ENCODE measurements around the gene TMEM11. TPM values are rescaled to one million over a fixed set of nuclear protein-coding genes. Genes with fewer than 3 reads are reported as not detected.

The TMEM11 gene
- total and polyA plus RNA-seq, 2 donors (not counting 1 experiment from before 2014, with no cell fraction given) = 21.4 to 25.3 TPM

DNA sequence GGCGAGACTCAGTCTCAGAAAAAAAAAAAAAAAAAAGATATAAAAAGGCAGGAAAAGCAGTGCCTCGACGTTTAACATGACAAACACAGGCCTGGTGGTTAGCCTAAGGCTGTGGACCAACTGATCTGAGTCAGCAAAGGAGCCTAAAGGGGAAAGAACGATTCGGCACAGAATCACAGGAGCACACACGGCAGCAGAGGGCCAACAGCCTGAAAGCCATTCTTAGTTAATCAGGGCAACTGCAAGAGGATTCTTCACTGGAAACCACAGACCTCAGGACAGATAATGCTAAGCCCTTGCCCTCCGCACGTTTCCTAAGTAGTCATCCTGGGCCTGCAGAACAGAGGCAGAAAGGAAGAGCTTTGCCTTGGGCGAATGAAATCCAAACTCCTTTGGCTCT lies 14.7 kb downstream of the TMEM11 start:
- peak overlapping the region; percentile 21 for H3K27ac Mint-ChIP-seq
- Histone ChIP-seq H3K9me3 (ENCODE audit: control extremely low read depth in 1 of 3, control insufficient read depth in 2 of 3, insufficient read depth in 1 of 3, low read length in 2 of 3) (no peaks in the 10 kb centered on the region), H3K36me3 (replicated peaks in 1 of 2; ENCODE audit: control extremely low read depth in 1 of 2, control insufficient read depth in 1 of 2, extremely low read depth in 1 of 2, insufficient read depth in 2 of 2, low read length in 1 of 2) (peaks cover 1 to 16% of the 10 kb centered on the region in 2 experiments), H3K4me1 (ENCODE audit: control insufficient read depth in 2 of 2, insufficient read depth in 2 of 2, low read length in 2 of 2) (peaks cover 6 to 15% of the 10 kb centered on the region in 2 donors), H3K79me2 (ENCODE audit: control insufficient read depth, insufficient read depth, low read length) (peaks cover 51% of the 10 kb centered on the region), H2AFZ (ENCODE audit: insufficient read depth, low read depth, low read length, poor library complexity, severe bottlenecking) (no peak overlapping the region), H3K27me3 (replicated peaks in 1 of 4; ENCODE audit: control extremely low read depth in 1 of 4, control insufficient read depth in 3 of 4, insufficient read depth in 4 of 4, low read length in 3 of 4) (no peaks in the 10 kb centered on the region), H3K9ac (ENCODE audit: low read length) (no peak overlapping the region), H3K4me2 (replicated peaks; ENCODE audit: low read depth, low read length, poor library complexity, severe bottlenecking) (peak overlapping the region; percentile 24), H4K20me1 (ENCODE audit: control insufficient read depth, insufficient read depth, low read length, poor library complexity, severe bottlenecking) (peaks cover 66% of the 10 kb centered on the region), H3K4me3 (ENCODE audit: control extremely low read depth in 1 of 5, extremely low read depth in 1 of 5, insufficient read depth in 1 of 5, low read depth in 2 of 5, low read length in 4 of 5) (no peak overlapping the region), H3K27ac (ENCODE audit: low read length in 2 of 2) (no peak overlapping the region)
- H3K4me1 Mint-ChIP-seq = peaks cover 29% of the 10 kb centered on the region
- ATAC-seq (ENCODE audit: low read depth) (no peak), DNase-seq (no peak)
- WGBS (ENCODE audit: insufficient coverage) = 83% methylated on average over 8 of the region's 9 CpGs
- no peaks in the 10 kb centered on the region for H3K9me3 Mint-ChIP-seq (ENCODE audit: insufficient read depth)
- TF ChIP-seq CTCF (IDR thresholded peaks at IDR 0.05) (no peak), EZH2 (IDR thresholded peaks at IDR 0.05; ENCODE audit: borderline replicate concordance, insufficient read depth, low read depth, low read length, poor library complexity, severe bottlenecking) (no peak)
- ChIA-PET POLR2A (no interaction called here), CTCF (no interaction called here)
- intact Hi-C loops (cut with micrococcal nuclease) = no loop called here
- H3K4me3 Mint-ChIP-seq = no peak overlapping the region
- no peaks in the 10 kb centered on the region for H3K27me3 Mint-ChIP-seq

DNA sequence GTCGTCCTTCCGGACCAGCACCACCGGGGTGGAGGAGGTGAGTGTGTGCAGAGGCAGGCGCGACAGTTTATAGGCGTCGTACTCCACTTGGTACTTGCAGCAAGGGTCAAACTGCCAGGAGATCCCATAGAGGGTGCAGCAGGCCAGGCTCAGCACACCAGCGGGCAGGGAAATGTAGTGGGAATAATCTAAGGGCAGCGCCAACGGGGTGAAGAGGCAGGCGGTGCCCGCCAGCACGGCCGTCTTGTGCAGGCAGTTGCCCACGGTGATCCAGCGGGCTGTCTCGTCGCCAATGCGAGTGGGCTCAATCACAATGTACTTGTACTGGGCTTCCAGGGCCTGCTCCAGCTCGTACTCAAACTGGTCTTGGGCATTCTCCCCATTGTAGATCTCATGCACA lies 15.6 kb downstream of the TMEM11 start:
- Histone ChIP-seq H3K9ac (ENCODE audit: low read length) (no peak overlapping the region), H3K9me3 (ENCODE audit: control extremely low read depth in 1 of 3, control insufficient read depth in 2 of 3, insufficient read depth in 1 of 3, low read length in 2 of 3) (no peaks in the 10 kb centered on the region), H3K27ac (ENCODE audit: low read length in 2 of 2) (no peak overlapping the region), H3K4me1 (ENCODE audit: control insufficient read depth in 2 of 2, insufficient read depth in 2 of 2, low read length in 2 of 2) (peaks cover 6 to 15% of the 10 kb centered on the region in 2 donors), H2AFZ (ENCODE audit: insufficient read depth, low read depth, low read length, poor library complexity, severe bottlenecking) (no peak overlapping the region), H3K79me2 (ENCODE audit: control insufficient read depth, insufficient read depth, low read length) (peaks cover 42% of the 10 kb centered on the region), H4K20me1 (ENCODE audit: control insufficient read depth, insufficient read depth, low read length, poor library complexity, severe bottlenecking) (peaks cover 64% of the 10 kb centered on the region), H3K4me2 (replicated peaks; ENCODE audit: low read depth, low read length, poor library complexity, severe bottlenecking) (no peak overlapping the region), H3K4me3 (ENCODE audit: control extremely low read depth in 1 of 5, extremely low read depth in 1 of 5, insufficient read depth in 1 of 5, low read depth in 2 of 5, low read length in 4 of 5) (no peak overlapping the region), H3K36me3 (replicated peaks in 1 of 2; ENCODE audit: control extremely low read depth in 1 of 2, control insufficient read depth in 1 of 2, extremely low read depth in 1 of 2, insufficient read depth in 2 of 2, low read length in 1 of 2) (peaks cover 1 to 16% of the 10 kb centered on the region in 2 experiments), H3K27me3 (replicated peaks in 1 of 4; ENCODE audit: control extremely low read depth in 1 of 4, control insufficient read depth in 3 of 4, insufficient read depth in 4 of 4, low read length in 3 of 4) (no peaks in the 10 kb centered on the region)
- Mint-ChIP-seq H3K4me1 (peaks cover 28% of the 10 kb centered on the region), H3K9me3 (ENCODE audit: insufficient read depth) (no peaks in the 10 kb centered on the region), H3K4me3 (no peak overlapping the region), H3K27me3 (no peaks in the 10 kb centered on the region), H3K27ac (no peak overlapping the region)
- ATAC-seq (ENCODE audit: low read depth) (no peak), DNase-seq (no peak)
- 96% methylated on average over 20 of the region's 20 CpGs for WGBS (ENCODE audit: insufficient coverage)
- ChIA-PET CTCF (no interaction called here), POLR2A (no interaction called here)
- TF ChIP-seq CTCF (IDR thresholded peaks at IDR 0.05) = no peak
- no peak for TF ChIP-seq EZH2 (IDR thresholded peaks at IDR 0.05; ENCODE audit: borderline replicate concordance, insufficient read depth, low read depth, low read length, poor library complexity, severe bottlenecking)
- intact Hi-C loops (cut with micrococcal nuclease) = no loop called here
